Mammary epithelial cell (primary cell): ENCODE data around the gene CCDC85A.

ENCODE experiments used
- EZH2 ChIP-seq: IDR thresholded peaks from 2 replicates; pipeline ENCODE4 v1.6.1; 2012; ENCODE audit warnings: low read length, inconsistent platforms, borderline replicate concordance
- TF ChIP-seq, protein P1 (sequence below), 2 donors: IDR thresholded peaks in 1 of 2; conservative IDR thresholded peaks in 1 of 2; 2 replicates each; pipeline ENCODE4 v1.5.1; 2011 to 2012; ENCODE audit warnings: inconsistent platforms in 2 of 2, low read length in 2 of 2, mild to moderate bottlenecking in 2 of 2, control low read depth in 1 of 2, low read depth in 1 of 2; ENCODE audit not compliant: insufficient read depth in 1 of 2; ENCODE audit errors: extremely low read depth in 1 of 2

DNA sequence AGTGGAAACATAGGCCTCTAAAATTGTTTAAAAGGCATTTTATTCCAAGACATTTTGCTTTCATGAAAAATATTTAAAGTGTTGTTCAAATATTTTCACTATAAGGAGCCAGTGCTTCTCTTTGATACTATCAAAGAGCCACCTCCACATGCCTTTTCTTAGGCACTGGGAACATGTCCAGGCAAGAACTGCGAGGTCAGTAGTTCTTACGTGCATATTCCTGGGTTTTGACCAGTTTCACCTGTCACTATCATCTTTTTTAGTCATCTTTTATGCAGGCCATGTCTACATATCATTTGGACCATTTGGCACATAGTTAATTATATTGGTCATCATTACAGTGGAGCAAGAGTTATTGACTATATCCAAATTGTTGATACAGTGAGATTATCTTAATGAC is 195.3 kb downstream of the CCDC85A start:
- TF ChIP-seq, protein P1, sequence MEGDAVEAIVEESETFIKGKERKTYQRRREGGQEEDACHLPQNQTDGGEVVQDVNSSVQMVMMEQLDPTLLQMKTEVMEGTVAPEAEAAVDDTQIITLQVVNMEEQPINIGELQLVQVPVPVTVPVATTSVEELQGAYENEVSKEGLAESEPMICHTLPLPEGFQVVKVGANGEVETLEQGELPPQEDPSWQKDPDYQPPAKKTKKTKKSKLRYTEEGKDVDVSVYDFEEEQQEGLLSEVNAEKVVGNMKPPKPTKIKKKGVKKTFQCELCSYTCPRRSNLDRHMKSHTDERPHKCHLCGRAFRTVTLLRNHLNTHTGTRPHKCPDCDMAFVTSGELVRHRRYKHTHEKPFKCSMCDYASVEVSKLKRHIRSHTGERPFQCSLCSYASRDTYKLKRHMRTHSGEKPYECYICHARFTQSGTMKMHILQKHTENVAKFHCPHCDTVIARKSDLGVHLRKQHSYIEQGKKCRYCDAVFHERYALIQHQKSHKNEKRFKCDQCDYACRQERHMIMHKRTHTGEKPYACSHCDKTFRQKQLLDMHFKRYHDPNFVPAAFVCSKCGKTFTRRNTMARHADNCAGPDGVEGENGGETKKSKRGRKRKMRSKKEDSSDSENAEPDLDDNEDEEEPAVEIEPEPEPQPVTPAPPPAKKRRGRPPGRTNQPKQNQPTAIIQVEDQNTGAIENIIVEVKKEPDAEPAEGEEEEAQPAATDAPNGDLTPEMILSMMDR (conservative IDR thresholded peaks at IDR 0.05 in 1 of 2, IDR thresholded peaks at IDR 0.05 in 1 of 2; ENCODE audit: extremely low read depth in 1 of 2, insufficient read depth in 1 of 2, low read depth in 1 of 2, low read length in 2 of 2), result no peak
- TF ChIP-seq EZH2, result no peak
